IPS-18a (cell line): ENCODE measurements around the gene PDE4D.

Experiments
- H3K27ac ChIP-seq: one replicate; pipeline ENCODE4 v1.5.1; 2013; ENCODE audit warnings: low read length
- H3K27me3 ChIP-seq: one replicate; pipeline ENCODE4 v1.6.1; 2013; ENCODE audit warnings: mild to moderate bottlenecking, low read length; ENCODE audit not compliant: control insufficient read depth, insufficient read depth
- H3K36me3 ChIP-seq: one replicate; pipeline ENCODE4 v1.6.1; 2013; ENCODE audit warnings: low read depth, low read length; ENCODE audit not compliant: control insufficient read depth
- H3K4me1 ChIP-seq: one replicate; pipeline ENCODE4 v1.6.1; 2013; ENCODE audit warnings: low read depth, low read length; ENCODE audit not compliant: control insufficient read depth
- H3K4me3 ChIP-seq: one replicate; pipeline ENCODE4 v1.5.1; 2013; ENCODE audit warnings: low read length
- H3K9ac ChIP-seq: one replicate; pipeline ENCODE4 v1.6.1; 2013; ENCODE audit warnings: mild to moderate bottlenecking, low read length, moderate library complexity
- H3K9me3 ChIP-seq: one replicate; pipeline ENCODE4 v1.6.1; 2013; ENCODE audit warnings: low read depth, low read length; ENCODE audit not compliant: control insufficient read depth

Gene PDE4D

GRCh38 chr5:59231221-59231931 lies 662.1 kb downstream of the PDE4D start:
- Histone ChIP-seq H3K4me3 (no peak overlapping the region), H3K9me3 (no peaks in the 10 kb centered on the region), H3K27ac (no peak overlapping the region), H3K4me1 (no peaks in the 10 kb centered on the region), H3K27me3 (no peaks in the 10 kb centered on the region), H3K36me3 (no peaks in the 10 kb centered on the region), H3K9ac (no peak overlapping the region)

- Histone ChIP-seq H3K27me3 (no peaks in the 10 kb centered on the region), H3K9me3 (no peaks in the 10 kb centered on the region), H3K9ac (no peak overlapping the region), H3K36me3 (no peaks in the 10 kb centered on the region), H3K4me3 (no peak overlapping the region), H3K4me1 (no peaks in the 10 kb centered on the region), H3K27ac (no peak overlapping the region)
These were observed 670.6 kb downstream of the PDE4D start for GRCh38 chr5:59222687-59223511.

GRCh38 chr5:59221769-59222168 lies 671.8 kb downstream of the PDE4D start:
- Histone ChIP-seq H3K36me3 (no peaks in the 10 kb centered on the region), H3K4me3 (no peak overlapping the region), H3K27me3 (no peaks in the 10 kb centered on the region), H3K9me3 (no peaks in the 10 kb centered on the region), H3K4me1 (no peaks in the 10 kb centered on the region), H3K9ac (no peak overlapping the region), H3K27ac (no peak overlapping the region)

DNA sequence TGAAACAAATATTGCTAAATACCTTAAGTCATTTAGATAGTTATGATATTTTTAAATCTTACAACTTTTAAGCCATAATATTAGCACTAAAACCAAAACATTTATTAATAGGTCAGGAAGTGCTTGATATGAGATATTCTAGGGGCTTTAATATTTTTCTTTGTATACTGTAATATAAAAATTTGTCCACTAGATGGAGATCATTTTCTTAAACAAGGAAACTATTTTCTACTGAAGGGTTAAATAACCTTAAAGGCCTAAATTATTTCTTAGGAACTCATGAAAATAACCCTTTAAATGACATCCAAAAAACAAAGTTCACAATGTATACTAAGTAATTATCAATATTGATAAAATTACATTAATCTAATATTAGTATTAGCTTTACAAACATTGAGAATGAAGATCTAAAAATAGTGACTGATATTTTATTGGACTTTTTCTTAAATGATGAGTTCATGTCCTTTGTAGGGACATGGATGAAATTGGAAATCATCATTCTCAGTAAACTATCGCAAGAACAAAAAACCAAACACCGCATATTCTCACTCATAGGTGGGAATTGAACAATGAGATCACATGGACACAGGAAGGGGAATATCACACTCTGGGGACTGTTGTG lies 675.0 kb downstream of the PDE4D start:
- Histone ChIP-seq H3K36me3 (no peaks in the 10 kb centered on the region), H3K27ac (no peak overlapping the region), H3K9me3 (no peaks in the 10 kb centered on the region), H3K4me1 (no peaks in the 10 kb centered on the region), H3K27me3 (no peaks in the 10 kb centered on the region), H3K4me3 (no peak overlapping the region), H3K9ac (no peak overlapping the region)

GRCh38 chr5:59216841-59217240 lies 676.7 kb downstream of the PDE4D start:
- Histone ChIP-seq H3K36me3 (no peaks in the 10 kb centered on the region), H3K9ac (no peak overlapping the region), H3K4me3 (no peak overlapping the region), H3K9me3 (no peaks in the 10 kb centered on the region), H3K4me1 (no peaks in the 10 kb centered on the region), H3K27ac (no peak overlapping the region), H3K27me3 (no peaks in the 10 kb centered on the region)

DNA sequence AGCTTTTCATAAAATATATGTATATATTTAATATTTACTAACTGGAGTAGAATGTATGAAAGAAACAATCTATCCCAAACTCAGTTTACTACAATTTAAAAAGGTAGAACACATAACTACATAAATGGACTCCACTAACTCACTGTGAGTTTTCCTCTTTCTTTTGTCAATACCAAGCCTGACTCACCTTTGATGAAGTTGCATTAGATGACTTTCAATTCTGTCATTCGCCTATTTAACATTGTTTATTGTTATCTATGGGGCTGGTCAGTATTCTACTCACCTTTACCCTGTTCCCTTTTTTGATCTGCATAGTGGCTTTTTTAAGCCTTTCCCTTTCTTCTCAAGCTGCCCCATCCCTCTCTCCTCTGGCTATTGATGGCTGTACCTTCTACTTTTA lies 680.9 kb downstream of the PDE4D start:
- H3K27ac ChIP-seq: no peak overlapping the region

DNA sequence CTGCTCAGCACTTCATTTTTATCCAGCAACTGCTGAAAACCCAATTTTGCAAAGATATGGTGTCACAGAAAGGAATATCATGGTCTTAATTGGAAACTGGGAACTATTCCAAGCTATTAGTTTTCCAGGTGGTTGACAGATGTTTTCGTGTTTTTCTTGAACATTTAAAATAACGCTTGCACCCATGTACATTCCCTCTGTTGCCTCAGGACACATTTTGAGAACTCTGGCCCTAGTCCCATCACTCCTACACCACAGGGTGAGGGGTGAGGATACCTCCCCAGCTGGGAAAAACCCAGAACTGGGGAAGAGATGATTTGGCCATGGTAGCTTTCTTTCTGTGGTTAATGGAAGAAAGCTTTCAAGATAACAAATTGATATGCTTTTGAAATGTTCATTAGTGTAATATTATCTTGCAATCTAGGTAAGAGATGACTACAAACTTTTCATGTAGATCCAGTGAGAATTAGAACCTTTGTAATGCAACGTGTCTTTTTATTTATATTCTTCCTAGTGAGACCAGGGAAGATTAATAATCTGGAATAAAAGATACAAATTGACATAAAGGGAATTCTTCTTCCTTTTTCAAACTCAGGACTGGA lies 683.7 kb downstream of the PDE4D start:
- Histone ChIP-seq H3K9me3 (no peaks in the 10 kb centered on the region), H3K4me1 (no peaks in the 10 kb centered on the region), H3K9ac (no peak overlapping the region), H3K4me3 (no peak overlapping the region), H3K36me3 (no peaks in the 10 kb centered on the region), H3K27me3 (no peaks in the 10 kb centered on the region), H3K27ac (no peak overlapping the region)

More for the DNA sequence above, 680.9 kb downstream of the PDE4D start:
- H3K36me3 ChIP-seq: no peaks in the 10 kb centered on the region
- H3K9ac ChIP-seq: no peak overlapping the region
- H3K9me3 ChIP-seq: no peaks in the 10 kb centered on the region
- no peaks in the 10 kb centered on the region for H3K27me3 ChIP-seq
- no peak overlapping the region for H3K4me3 ChIP-seq
- no peaks in the 10 kb centered on the region for H3K4me1 ChIP-seq

DNA sequence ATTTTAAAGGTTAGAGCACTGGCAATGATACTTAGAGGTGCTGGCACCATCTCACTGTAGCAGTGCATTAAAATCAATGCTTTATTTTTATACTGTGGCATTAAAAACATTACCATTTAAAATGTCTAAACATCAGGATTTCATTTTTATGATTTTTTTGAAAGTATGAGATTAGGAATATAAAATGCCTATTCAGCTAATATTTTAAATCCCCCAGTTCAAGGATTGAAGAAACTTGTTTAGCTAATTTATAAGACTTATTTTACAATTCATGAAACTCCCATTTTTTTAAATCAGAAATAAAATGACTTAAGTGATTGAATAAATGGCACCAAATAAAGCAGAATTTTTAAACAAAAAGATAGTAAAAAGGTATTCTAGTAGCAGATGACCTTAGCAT lies 685.1 kb downstream of the PDE4D start:
- no peak overlapping the region for H3K4me3 ChIP-seq
- no peak overlapping the region for H3K27ac ChIP-seq
- H3K27me3 ChIP-seq: no peaks in the 10 kb centered on the region
- H3K4me1 ChIP-seq: no peaks in the 10 kb centered on the region
- H3K36me3 ChIP-seq: no peaks in the 10 kb centered on the region
- H3K9ac ChIP-seq: no peak overlapping the region
- H3K9me3 ChIP-seq: no peaks in the 10 kb centered on the region

DNA sequence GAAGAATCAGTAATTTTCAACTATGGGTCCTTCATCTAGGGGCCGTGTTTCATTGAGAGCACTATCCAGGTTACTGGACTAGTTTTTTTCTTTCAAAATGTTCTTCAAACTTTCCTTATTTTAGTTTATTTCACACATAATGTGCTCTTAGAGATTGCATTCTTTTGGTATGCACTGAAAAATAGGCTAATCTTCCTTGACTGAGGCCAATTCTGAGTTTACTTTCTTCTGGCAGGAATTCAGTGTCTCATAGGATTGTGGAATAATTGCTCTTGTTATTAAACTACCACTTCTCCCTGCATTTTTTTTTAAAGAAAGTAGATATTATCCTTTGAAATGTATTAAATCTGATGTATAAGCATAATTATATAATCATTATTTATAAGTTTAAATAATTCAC lies 686.1 kb downstream of the PDE4D start:
- no peak overlapping the region for H3K27ac ChIP-seq
- no peaks in the 10 kb centered on the region for H3K27me3 ChIP-seq
- no peaks in the 10 kb centered on the region for H3K36me3 ChIP-seq
- H3K4me1 ChIP-seq: no peaks in the 10 kb centered on the region
- no peak overlapping the region for H3K9ac ChIP-seq
- H3K4me3 ChIP-seq: no peak overlapping the region
- H3K9me3 ChIP-seq: no peaks in the 10 kb centered on the region

GRCh38 chr5:59206132-59206581 lies 687.4 kb downstream of the PDE4D start:
- H3K4me3 ChIP-seq: no peak overlapping the region
- H3K9ac ChIP-seq: no peak overlapping the region
- H3K9me3 ChIP-seq: no peaks in the 10 kb centered on the region
- H3K27ac ChIP-seq: no peak overlapping the region
- no peaks in the 10 kb centered on the region for H3K4me1 ChIP-seq
- no peaks in the 10 kb centered on the region for H3K27me3 ChIP-seq
- no peaks in the 10 kb centered on the region for H3K36me3 ChIP-seq

DNA sequence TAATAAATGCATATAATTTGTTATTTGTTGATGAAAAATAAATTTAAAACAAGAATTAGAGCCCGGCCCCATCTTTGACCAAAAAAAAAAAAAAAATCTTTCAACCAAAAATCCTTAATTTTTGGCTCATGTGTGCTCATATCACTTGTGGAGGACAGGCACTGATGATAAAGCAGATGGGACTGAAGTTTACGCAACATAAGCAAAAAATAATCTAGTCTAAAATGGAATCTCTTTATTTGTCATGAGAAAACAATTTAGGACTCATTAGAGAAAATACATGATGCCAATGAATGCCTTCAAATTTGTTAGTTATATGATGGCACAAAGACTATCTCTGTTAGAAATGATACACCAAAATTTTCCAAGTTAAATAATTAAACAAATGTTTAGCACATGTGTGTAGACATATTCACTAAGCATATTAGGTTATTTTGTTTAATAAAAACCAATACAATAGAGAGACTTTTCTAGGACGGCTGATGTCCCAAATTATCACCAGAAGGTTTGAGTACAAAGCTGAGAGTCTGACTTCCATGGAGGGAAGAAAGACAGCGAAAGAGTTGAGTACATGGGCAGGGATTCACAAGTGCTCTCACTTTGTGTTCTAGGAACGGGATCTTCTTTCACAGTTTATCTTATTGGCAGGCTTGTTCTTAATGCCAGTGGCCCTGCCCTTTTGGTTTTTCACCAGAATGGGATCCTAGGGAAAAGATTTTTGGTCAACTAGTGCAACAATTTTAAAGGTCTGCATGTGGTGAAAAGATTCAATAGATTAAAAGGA lies 689.2 kb downstream of the PDE4D start:
- Histone ChIP-seq H3K36me3 (no peaks in the 10 kb centered on the region), H3K9me3 (no peaks in the 10 kb centered on the region), H3K27me3 (no peaks in the 10 kb centered on the region), H3K4me3 (no peak overlapping the region), H3K4me1 (no peaks in the 10 kb centered on the region), H3K9ac (no peak overlapping the region), H3K27ac (no peak overlapping the region)
